Measurements from ENCODE around the gene SBF2. TPM values are rescaled to one million over a fixed set of nuclear protein-coding genes. Genes with fewer than 3 reads are reported as not detected.

SBF2 gene
- total and polyA plus RNA-seq, 3 donors from 2014 or later = 27.8 to 52.8 (median 48.7) TPM

- H3K4me3 ChIP-seq = no peak overlapping the region
- TF ChIP-seq CTCF (IDR thresholded peaks at IDR 0.05) (no peak), POLR2A (IDR thresholded peaks at IDR 0.05) (no peak)
- H3K27me3 ChIP-seq = no peaks in the 10 kb centered on the region
- intact Hi-C loops (cut with DNase I; ENCODE audit: low total_unique reads) = no loop called here
- H3K9me3 ChIP-seq = no peaks in the 10 kb centered on the region
- no peaks in the 10 kb centered on the region for H3K4me1 ChIP-seq
- no peak overlapping the region for H3K27ac ChIP-seq
- no peak for DNase-seq
- WGBS, 2 donors = 77 to 82% methylated on average over 3 of the region's 3 CpGs
- no peaks in the 10 kb centered on the region for H3K36me3 ChIP-seq (ENCODE audit: low read depth, missing control alignments)
Measured at GRCh38 chr11:10067629-10068300, 226.3 kb downstream of the SBF2 start.

GRCh38 chr11:10066441-10066840 is 227.6 kb downstream of the SBF2 start:
- Histone ChIP-seq H3K4me3 (no peak overlapping the region), H3K4me1 (no peaks in the 10 kb centered on the region), H3K27ac (no peak overlapping the region), H3K9me3 (no peaks in the 10 kb centered on the region), H3K36me3 (ENCODE audit: low read depth, missing control alignments) (no peaks in the 10 kb centered on the region), H3K27me3 (no peaks in the 10 kb centered on the region)
- DNase-seq = no peak
- intact Hi-C loops (cut with DNase I; ENCODE audit: low total_unique reads) = no loop called here
- TF ChIP-seq POLR2A (IDR thresholded peaks at IDR 0.05) (no peak), CTCF (IDR thresholded peaks at IDR 0.05) (no peak)
- WGBS, 2 donors = 76 to 84% methylated on average over 4 of the region's 4 CpGs

GRCh38 chr11:10064828-10065227 is 229.2 kb downstream of the SBF2 start:
- Histone ChIP-seq H3K4me1 (no peaks in the 10 kb centered on the region), H3K36me3 (ENCODE audit: low read depth, missing control alignments) (no peaks in the 10 kb centered on the region), H3K27me3 (no peaks in the 10 kb centered on the region), H3K4me3 (no peak overlapping the region), H3K27ac (no peak overlapping the region), H3K9me3 (no peaks in the 10 kb centered on the region)
- no peak for DNase-seq
- 88 to 92% methylated on average over 2 of the region's 2 CpGs for WGBS, 2 donors
- intact Hi-C loops (cut with DNase I; ENCODE audit: low total_unique reads) = no loop called here
- TF ChIP-seq POLR2A (IDR thresholded peaks at IDR 0.05) (no peak), CTCF (IDR thresholded peaks at IDR 0.05) (no peak)

- Histone ChIP-seq H3K27me3 (no peaks in the 10 kb centered on the region), H3K27ac (no peak overlapping the region), H3K36me3 (ENCODE audit: low read depth, missing control alignments) (no peaks in the 10 kb centered on the region), H3K4me3 (no peak overlapping the region), H3K4me1 (no peaks in the 10 kb centered on the region), H3K9me3 (no peaks in the 10 kb centered on the region)
- TF ChIP-seq CTCF (IDR thresholded peaks at IDR 0.05) (no peak), POLR2A (IDR thresholded peaks at IDR 0.05) (no peak)
- DNase-seq = no peak
- whole genome bisulfite sequencing, 2 donors = 94 to 100% methylated on average over 1 of the region's 1 CpG
- intact Hi-C loops (cut with DNase I; ENCODE audit: low total_unique reads) = no loop called here
Measured at GRCh38 chr11:10058356-10058755, 235.7 kb downstream of the SBF2 start.
